ENCODE measurements around the gene CYSLTR2. TPM values are rescaled to one million over a fixed set of nuclear protein-coding genes. Genes with fewer than 3 reads are reported as not detected.

CYSLTR2 gene
- total and polyA plus RNA-seq, 9 of the 15 experiments (the other 6 are each of a cell fraction or from before 2014, with no cell fraction given), result not detected

- Histone ChIP-seq H3K9ac (ENCODE audit: insufficient read depth in 1 of 2, low read depth in 2 of 2, low read length in 2 of 2) (no peak overlapping the region), H3K27ac (ENCODE audit: extremely low read depth, low read depth, low read length) (no peak overlapping the region), H4K20me1 (replicated peaks; ENCODE audit: control insufficient read depth, insufficient read depth, low read length) (no peaks in the 10 kb centered on the region), H3K4me1 (replicated peaks in 1 of 2; ENCODE audit: control insufficient read depth in 2 of 2, insufficient read depth in 2 of 2, low read length in 2 of 2) (peaks cover 0 to 17% of the 10 kb centered on the region in 2 experiments; a peak in 2 of 5 replicates), H3K9me3 (replicated peaks; ENCODE audit: control insufficient read depth, insufficient read depth, low read depth, low read length) (no peaks in the 10 kb centered on the region), H3K9me1 (ENCODE audit: control insufficient read depth, insufficient read depth, low read length) (no peaks in the 10 kb centered on the region), H3K4me2 (ENCODE audit: insufficient read depth, low read length) (no peak overlapping the region), H2AFZ (ENCODE audit: low read depth, low read length) (no peak overlapping the region), H3K27me3 (ENCODE audit: control insufficient read depth in 2 of 2, insufficient read depth in 2 of 2, low read length in 2 of 2) (no peaks in the 10 kb centered on the region), H3K36me3 (ENCODE audit: control insufficient read depth, insufficient read depth, low read length) (no peaks in the 10 kb centered on the region), H3K79me2 (ENCODE audit: control insufficient read depth, insufficient read depth, low read length) (no peaks in the 10 kb centered on the region), H3K4me3 (no peak overlapping the region)
- ATAC-seq (no peak), FAIRE-seq (no peak), DNase-seq (ENCODE audit: extremely low read depth in 1 of 4, low spot score in 3 of 4) (no peak)
- BruUV-seq (replicated peaks), result no TSS peak
- WGBS (ENCODE audit: insufficient coverage, low coverage, missing lambda C conversion rate), result 33% methylated on average over 1 of the region's 1 CpG
- intact Hi-C loops (cut with micrococcal nuclease) (no loop called here), in situ Hi-C loops (cut with MboI) (no loop called here)
- POLR2A ChIA-PET, result no interaction called here
- CTCF ChIA-PET (ENCODE audit: low intra/inter-chr PET ratio), result no interaction called here
- no peak for TF ChIP-seq PHB2 (IDR thresholded peaks at IDR 0.05; ENCODE audit: low read depth)
- TF ChIP-seq TRIM24 (IDR thresholded peaks at IDR 0.05), result no peak
These were observed 23.4 kb upstream of the CYSLTR2 start for GRCh38 chr13:48630291-48630690.

DNA sequence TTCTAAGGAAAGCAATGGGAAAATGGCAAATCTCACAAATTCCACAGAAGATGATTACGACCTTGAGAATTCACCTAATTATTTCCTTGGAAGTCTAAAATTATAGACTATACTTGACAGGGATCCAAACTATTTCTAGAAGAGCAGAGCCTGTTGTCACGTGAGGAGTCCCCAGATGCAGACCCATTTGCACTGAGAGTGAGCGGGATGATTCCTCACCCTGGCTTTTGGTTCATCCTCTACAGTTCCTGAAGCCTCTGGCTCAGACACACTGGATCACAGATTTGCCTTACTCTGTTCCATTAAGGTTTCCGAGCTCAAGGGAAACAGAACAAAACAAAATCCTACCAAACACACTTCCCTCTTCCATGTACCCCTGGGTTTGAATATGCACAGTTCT, 23.0 kb upstream of the CYSLTR2 start:
- no peaks in the 10 kb centered on the region for H3K9me3 ChIP-seq (replicated peaks; ENCODE audit: control insufficient read depth, insufficient read depth, low read depth, low read length)
- CTCF ChIA-PET (ENCODE audit: low intra/inter-chr PET ratio), result no interaction called here
- no peak overlapping the region for H3K4me2 ChIP-seq (ENCODE audit: insufficient read depth, low read length)
- POLR2A ChIA-PET, result no interaction called here
- peaks cover 0 to 14% of the 10 kb centered on the region in 2 experiments; a peak in 2 of 5 replicates for H3K4me1 ChIP-seq (replicated peaks in 1 of 2; ENCODE audit: control insufficient read depth in 2 of 2, insufficient read depth in 2 of 2, low read length in 2 of 2)
- H4K20me1 ChIP-seq (replicated peaks; ENCODE audit: control insufficient read depth, insufficient read depth, low read length), result no peaks in the 10 kb centered on the region
- no peaks in the 10 kb centered on the region for H3K27me3 ChIP-seq (ENCODE audit: control insufficient read depth in 2 of 2, insufficient read depth in 2 of 2, low read length in 2 of 2)
- H3K79me2 ChIP-seq (ENCODE audit: control insufficient read depth, insufficient read depth, low read length), result no peaks in the 10 kb centered on the region
- in situ Hi-C loops (cut with MboI) (no loop called here), intact Hi-C loops (cut with micrococcal nuclease) (no loop called here)
- H3K9me1 ChIP-seq (ENCODE audit: control insufficient read depth, insufficient read depth, low read length), result no peaks in the 10 kb centered on the region
- no peak overlapping the region for H3K9ac ChIP-seq (ENCODE audit: insufficient read depth in 1 of 2, low read depth in 2 of 2, low read length in 2 of 2)
- DNase-seq (ENCODE audit: extremely low read depth in 1 of 4, low spot score in 3 of 4) (no peak), FAIRE-seq (no peak), ATAC-seq (no peak)
- 32% methylated on average over 4 of the region's 4 CpGs for WGBS (ENCODE audit: insufficient coverage, low coverage, missing lambda C conversion rate)
- no peak overlapping the region for H3K27ac ChIP-seq (ENCODE audit: extremely low read depth, low read depth, low read length)
- no peaks in the 10 kb centered on the region for H3K36me3 ChIP-seq (ENCODE audit: control insufficient read depth, insufficient read depth, low read length)
- no TSS peak for BruUV-seq (replicated peaks)
- no peak overlapping the region for H3K4me3 ChIP-seq
- no peak overlapping the region for H2AFZ ChIP-seq (ENCODE audit: low read depth, low read length)
- TF ChIP-seq TAF9B (IDR thresholded peaks at IDR 0.05; ENCODE audit: partially characterized antibody), result no peak
- no peak for TF ChIP-seq ATF6 (CRISPR knock-in tag; IDR thresholded peaks at IDR 0.05)
- TF ChIP-seq L3MBTL2 (IDR thresholded peaks at IDR 0.05), result no peak
- TF ChIP-seq TARDBP (IDR thresholded peaks at IDR 0.05), result no peak
- TF ChIP-seq NONO (IDR thresholded peaks at IDR 0.05; ENCODE audit: low read depth in 2 of 2, low read length in 1 of 2), result no peak
- TF ChIP-seq, protein P1, sequence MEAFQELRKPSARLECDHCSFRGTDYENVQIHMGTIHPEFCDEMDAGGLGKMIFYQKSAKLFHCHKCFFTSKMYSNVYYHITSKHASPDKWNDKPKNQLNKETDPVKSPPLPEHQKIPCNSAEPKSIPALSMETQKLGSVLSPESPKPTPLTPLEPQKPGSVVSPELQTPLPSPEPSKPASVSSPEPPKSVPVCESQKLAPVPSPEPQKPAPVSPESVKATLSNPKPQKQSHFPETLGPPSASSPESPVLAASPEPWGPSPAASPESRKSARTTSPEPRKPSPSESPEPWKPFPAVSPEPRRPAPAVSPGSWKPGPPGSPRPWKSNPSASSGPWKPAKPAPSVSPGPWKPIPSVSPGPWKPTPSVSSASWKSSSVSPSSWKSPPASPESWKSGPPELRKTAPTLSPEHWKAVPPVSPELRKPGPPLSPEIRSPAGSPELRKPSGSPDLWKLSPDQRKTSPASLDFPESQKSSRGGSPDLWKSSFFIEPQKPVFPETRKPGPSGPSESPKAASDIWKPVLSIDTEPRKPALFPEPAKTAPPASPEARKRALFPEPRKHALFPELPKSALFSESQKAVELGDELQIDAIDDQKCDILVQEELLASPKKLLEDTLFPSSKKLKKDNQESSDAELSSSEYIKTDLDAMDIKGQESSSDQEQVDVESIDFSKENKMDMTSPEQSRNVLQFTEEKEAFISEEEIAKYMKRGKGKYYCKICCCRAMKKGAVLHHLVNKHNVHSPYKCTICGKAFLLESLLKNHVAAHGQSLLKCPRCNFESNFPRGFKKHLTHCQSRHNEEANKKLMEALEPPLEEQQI (IDR thresholded peaks at IDR 0.05), result no peak
- no peak for TF ChIP-seq FOXP4 (CRISPR knock-in tag; IDR thresholded peaks at IDR 0.05; ENCODE audit: borderline replicate concordance)
- TF ChIP-seq RB1 (IDR thresholded peaks at IDR 0.05; ENCODE audit: low read depth), result no peak
- TF ChIP-seq NFIX (CRISPR knock-in tag; IDR thresholded peaks at IDR 0.05; ENCODE audit: low read depth), result no peak

Measured in K562 (cell line).